Measurements from ENCODE around the gene MASP1.

- TF ChIP-seq YY1 (IDR thresholded peaks at IDR 0.05; ENCODE audit: low read depth) (no peak), CREB1 (IDR thresholded peaks at IDR 0.05; ENCODE audit: low read depth) (no peak), EP300 (IDR thresholded peaks at IDR 0.05; ENCODE audit: borderline replicate concordance) (no peak), NFIC (IDR thresholded peaks at IDR 0.05) (no peak), REST (IDR thresholded peaks at IDR 0.05; ENCODE audit: low read depth) (no peak), MAX (IDR thresholded peaks at IDR 0.05) (no peak), EGR1 (IDR thresholded peaks at IDR 0.05) (no peak)
Measured at GRCh38 chr3:187291001-187291511, 481 bp downstream of the MASP1 start.
